GM12873 (cell line): ENCODE measurements around the gene CHTF8.
A peak's percentile ranks its signal among the peaks of the same experiment; 100 is the strongest.

ENCODE experiments used
- CTCF ChIP-seq: IDR thresholded peaks from 2 replicates; pipeline ENCODE4 v1.5.1; 2012; ENCODE audit warnings: low read depth, mild to moderate bottlenecking, moderate library complexity, low read length, control low read depth; ENCODE audit not compliant: insufficient read depth; ENCODE audit errors: missing control alignments

CHTF8 gene

GRCh38 chr16:69113216-69113615 is 19.2 kb downstream of the CHTF8 start:
- no peak for TF ChIP-seq CTCF

GRCh38 chr16:69112285-69113129 is 19.9 kb downstream of the CHTF8 start:
- TF ChIP-seq CTCF = peak; percentile 93

- no peak for TF ChIP-seq CTCF
These were observed 20.5 kb downstream of the CHTF8 start for GRCh38 chr16:69111876-69112230.

GRCh38 chr16:69111216-69111875 is 21.0 kb downstream of the CHTF8 start:
- TF ChIP-seq CTCF = no peak

GRCh38 chr16:69110406-69110805 is 22.0 kb downstream of the CHTF8 start:
- no peak for TF ChIP-seq CTCF

- no peak for TF ChIP-seq CTCF
These were observed 22.7 kb downstream of the CHTF8 start for GRCh38 chr16:69109486-69110270.

GRCh38 chr16:69108905-69109252 is 23.5 kb downstream of the CHTF8 start:
- TF ChIP-seq CTCF = no peak
